H9 (cell line): ENCODE data around the gene DLGAP4. TPM values are rescaled to one million over a fixed set of nuclear protein-coding genes. Genes with fewer than 3 reads are reported as not detected.

Experiments
- DNase-seq: peaks from one replicate; pipeline ENCODE4 v3.0.0-alpha.2; 2017
- H2AFZ ChIP-seq: one replicate; pipeline ENCODE4 v1.6.1; 2013; ENCODE audit warnings: mild to moderate bottlenecking, low read length, control low read depth, moderate library complexity
- H2AK5ac ChIP-seq: 2 replicates; pipeline ENCODE4 v1.6.1; 2013; ENCODE audit warnings: low read length, control low read depth, mixed read lengths; ENCODE audit not compliant: insufficient read length
- H2BK120ac ChIP-seq: one replicate; pipeline ENCODE4 v1.6.1; 2013; ENCODE audit warnings: low read depth, mild to moderate bottlenecking, low read length, control low read depth, inconsistent platforms; ENCODE audit not compliant: poor library complexity, severe bottlenecking
- H2BK12ac ChIP-seq: 2 replicates; pipeline ENCODE4 v1.6.1; 2013; ENCODE audit warnings: low read length, control low read depth, mixed read lengths, low read depth; ENCODE audit not compliant: insufficient read length
- H2BK15ac ChIP-seq: 2 replicates; pipeline ENCODE4 v1.6.1; 2013; ENCODE audit warnings: low read depth, low read length, control low read depth
- H2BK20ac ChIP-seq: one replicate; pipeline ENCODE4 v1.6.1; 2013; ENCODE audit warnings: low read depth, mild to moderate bottlenecking, low read length, control low read depth, inconsistent platforms; ENCODE audit not compliant: poor library complexity, severe bottlenecking
- H2BK5ac ChIP-seq: 2 replicates; pipeline ENCODE4 v1.6.1; 2013; ENCODE audit warnings: low read length, control low read depth, mixed read lengths; ENCODE audit not compliant: insufficient read length
- H3K14ac ChIP-seq: 2 replicates; pipeline ENCODE4 v1.6.1; 2013; ENCODE audit warnings: low read length, control low read depth; ENCODE audit not compliant: insufficient read depth
- H3K18ac ChIP-seq: 2 replicates; pipeline ENCODE4 v1.6.1; 2013; ENCODE audit warnings: low read depth, mild to moderate bottlenecking, mixed read lengths, low read length, control low read depth; ENCODE audit not compliant: insufficient read length
- H3K23ac ChIP-seq: 2 replicates; pipeline ENCODE4 v1.6.1; 2013; ENCODE audit warnings: low read length, control low read depth, mixed read lengths, low read depth; ENCODE audit not compliant: insufficient read length
- H3K23me2 ChIP-seq: 2 replicates; pipeline ENCODE4 v1.6.1; 2013; ENCODE audit warnings: low read depth, mild to moderate bottlenecking, mixed read lengths, low read length, control low read depth; ENCODE audit not compliant: insufficient read length, poor library complexity, severe bottlenecking
- H3K27ac ChIP-seq: 2 replicates; pipeline ENCODE4 v1.5.1; 2013; ENCODE audit warnings: low read length, control low read depth, mixed read lengths, low read depth; ENCODE audit not compliant: insufficient read length
- H3K27me3 ChIP-seq: 2 replicates; pipeline ENCODE4 v1.6.1; 2013; ENCODE audit warnings: low read length, control low read depth, inconsistent platforms; ENCODE audit not compliant: insufficient read depth
- H3K4ac ChIP-seq: 2 replicates; pipeline ENCODE4 v1.6.1; 2013; ENCODE audit warnings: low read depth, mild to moderate bottlenecking, control low read depth, inconsistent platforms, low read length, moderate library complexity
- H3K4me1 ChIP-seq: 2 replicates; pipeline ENCODE4 v1.6.1; 2013; ENCODE audit warnings: low read length, control low read depth, inconsistent platforms; ENCODE audit not compliant: insufficient read depth
- H3K4me2 ChIP-seq: 2 replicates; pipeline ENCODE4 v1.6.1; 2013; ENCODE audit warnings: low read length, control low read depth, mixed read lengths; ENCODE audit not compliant: insufficient read length, insufficient read depth
- H3K56ac ChIP-seq: 2 replicates; pipeline ENCODE4 v1.6.1; 2013; ENCODE audit warnings: low read depth, mild to moderate bottlenecking, mixed read lengths, low read length, control low read depth; ENCODE audit not compliant: insufficient read length
- H3K79me1 ChIP-seq: 2 replicates; pipeline ENCODE4 v1.6.1; 2013; ENCODE audit warnings: low read depth, mild to moderate bottlenecking, moderate library complexity, low read length, control low read depth, inconsistent platforms; ENCODE audit not compliant: insufficient read depth, poor library complexity, severe bottlenecking
- H3K79me2 ChIP-seq: 2 replicates; pipeline ENCODE4 v1.6.1; 2013; ENCODE audit warnings: low read length, control low read depth, inconsistent platforms; ENCODE audit not compliant: insufficient read depth
- H3K9ac ChIP-seq: 2 replicates; pipeline ENCODE4 v1.6.1; 2013; ENCODE audit warnings: low read length, control low read depth, mixed read lengths; ENCODE audit not compliant: insufficient read length; ENCODE audit errors: extremely low read depth
- H3K9me3 ChIP-seq: one replicate; pipeline ENCODE4 v1.6.1; 2013; ENCODE audit warnings: low read depth, low read length, inconsistent platforms; ENCODE audit not compliant: control insufficient read depth
- H3T11ph ChIP-seq: one replicate; pipeline ENCODE4 v1.6.1; 2013; ENCODE audit warnings: mild to moderate bottlenecking, low read length, control low read depth, inconsistent platforms
- H4K20me1 ChIP-seq: one replicate; pipeline ENCODE4 v1.6.1; 2013; ENCODE audit not compliant: control insufficient read depth, insufficient read length, insufficient read depth
- H4K5ac ChIP-seq: 2 replicates; pipeline ENCODE4 v1.6.1; 2013; ENCODE audit warnings: low read depth, mild to moderate bottlenecking, mixed read lengths, low read length, control low read depth; ENCODE audit not compliant: insufficient read length
- H4K8ac ChIP-seq: replicated peaks from 2 replicates; pipeline ENCODE4 v1.6.1; 2013; ENCODE audit warnings: low read length, control low read depth, mixed read lengths, low read depth; ENCODE audit not compliant: insufficient read length
- H4K91ac ChIP-seq: 2 replicates; pipeline ENCODE4 v1.6.1; 2013; ENCODE audit warnings: low read depth, mild to moderate bottlenecking, moderate library complexity, mixed read lengths, low read length, control low read depth; ENCODE audit not compliant: insufficient read length
- H3K27ac Mint-ChIP-seq, 3 experiments: 2 replicates in 2 of 3; 3 replicates in 1 of 3; pipeline ENCODE4 v1.8.0; 2020 to 2021; ENCODE audit warnings: mixed read lengths in 3 of 3, mild to moderate bottlenecking in 1 of 3, moderate library complexity in 1 of 3
- H3K27me3 Mint-ChIP-seq: 2 replicates; pipeline ENCODE4 v1.8.0; 2021; ENCODE audit warnings: low read depth, mild to moderate bottlenecking, moderate library complexity, mixed read lengths
- H3K36me3 Mint-ChIP-seq, 3 experiments: 2 replicates in 2 of 3; 3 replicates in 1 of 3; pipeline ENCODE4 v1.8.0; 2020 to 2021; ENCODE audit warnings: low read depth in 3 of 3, mixed read lengths in 3 of 3; ENCODE audit not compliant: insufficient read depth in 1 of 3
- H3K4me1 Mint-ChIP-seq, 2 experiments: 2 replicates each; pipeline ENCODE4 v1.8.0; 2020; ENCODE audit warnings: mixed read lengths in 2 of 2
- H3K4me3 Mint-ChIP-seq, 2 experiments: 2 replicates in 1 of 2; 3 replicates in 1 of 2; pipeline ENCODE4 v1.8.0; 2020 to 2021; ENCODE audit warnings: mild to moderate bottlenecking in 2 of 2, mixed read lengths in 2 of 2, moderate library complexity in 1 of 2
- H3K9me3 Mint-ChIP-seq, 2 experiments: 2 replicates in 1 of 2; 3 replicates in 1 of 2; pipeline ENCODE4 v1.8.0; 2020; ENCODE audit warnings: mild to moderate bottlenecking in 2 of 2, mixed read lengths in 2 of 2, moderate library complexity in 1 of 2
- CTCF ChIP-seq: fragments of 200-600 bp; sonication (generic); conservative IDR thresholded peaks from 3 replicates; pipeline ENCODE4 v1.8.0; 2021; ENCODE audit warnings: antibody characterized with exemption, mild to moderate bottlenecking
- WGBS: extraction: QIAGEN DNeasy Blood & Tissue Kit; methylation state at CpG from one replicate; pipeline ENCODE4 v1.1.7; 2013; ENCODE audit warnings: missing lambda C conversion rate, low lambda C conversion rate, mixed read lengths; ENCODE audit not compliant: insufficient read length; ENCODE audit errors: extremely low coverage; 5-methylcytosine and 5-hydroxymethylcytosine counted together
- total RNA-seq: library from RNA; stranded (reverse); gene quantifications from 2 replicates; pipeline ENCODE4 v1.2.1, GENCODE V29; 2021

DLGAP4 gene
- total RNA-seq, 1 experiment from 2014 or later, result 48.0 TPM

GRCh38 chr20:36272547-36273220 lies 33.5 kb upstream of the DLGAP4 start:
- Mint-ChIP-seq H3K9me3 (no peaks in the 10 kb centered on the region), H3K36me3 (no peaks in the 10 kb centered on the region)

More at GRCh38 chr20:36272547-36273220, 33.5 kb upstream of the DLGAP4 start:
- Histone ChIP-seq H3K4ac (no peak overlapping the region), H3K14ac (no peak overlapping the region), H2AK5ac (no peak overlapping the region), H3K4me1 (0 out of 2 replicates have a peak, but pooled peaks cover 3% of the 10 kb centered on the region), H4K8ac (no peak overlapping the region), H3K4me2 (no peak overlapping the region), H2BK15ac (no peak overlapping the region), H2BK120ac (no peak overlapping the region), H3K9me3 (no peaks in the 10 kb centered on the region), H2BK20ac (no peak overlapping the region), H2BK5ac (no peak overlapping the region), H4K5ac (no peak overlapping the region), H3K56ac (no peak overlapping the region), H4K91ac (no peak overlapping the region), H3K27ac (no peak overlapping the region), H3K9ac (no peak overlapping the region), H2BK12ac (no peak overlapping the region), H3K23ac (no peak overlapping the region), H3K27me3 (no peaks in the 10 kb centered on the region), H3K18ac (no peak overlapping the region), H3T11ph (no peak overlapping the region), H3K79me1 (no peaks in the 10 kb centered on the region), H2AFZ (no peak overlapping the region), H3K79me2 (no peaks in the 10 kb centered on the region), H3K23me2 (no peaks in the 10 kb centered on the region), H4K20me1 (no peaks in the 10 kb centered on the region)
- Mint-ChIP-seq H3K27ac (peak overlapping the region in 1 of 3 experiments; percentile 35; a peak in 1 of 7 replicates), H3K4me3 (no peak overlapping the region; a peak in 1 of 5 replicates), H3K27me3 (peaks cover 6% of the 10 kb centered on the region), H3K4me1 (peaks cover 10 to 50% of the 10 kb centered on the region in 2 experiments)
- no peak for DNase-seq
- no CpG with 5 or more reads among the region's 12 CpGs for whole genome bisulfite sequencing
- no peak for TF ChIP-seq CTCF
